CD4-positive, CD25-positive, alpha-beta regulatory T cell (primary cell): ENCODE data around the gene USP32. TPM values are rescaled to one million over a fixed set of nuclear protein-coding genes. Genes with fewer than 3 reads are reported as not detected.
"Not testable (repeated sequence)": the region's sequence is repeated elsewhere in the genome, so short reads cannot be mapped to it uniquely, and the experiment has no call there.

ENCODE experiments used
- ATAC-seq, 2 donors: fragments of 150-1000 bp; cut with Tn5 transposase; one replicate each; pipeline ENCODE4 v1.10.0; 2021; ENCODE audit warnings: low read depth in 2 of 2, moderate number of reproducible peaks in 2 of 2, moderate library complexity in 1 of 2
- DNase-seq, 3 donors: peaks; one replicate each; pipeline versions ENCODE4 v3.0.0 to v3.0.0-alpha.2; 2012 to 2022; ENCODE audit warnings: mixed read lengths in 1 of 3
- H3K27ac ChIP-seq: one replicate; pipeline ENCODE4 v1.7.0; 2013; ENCODE audit warnings: mild to moderate bottlenecking, low read length; ENCODE audit not compliant: insufficient read depth, poor library complexity, severe bottlenecking
- H3K27me3 ChIP-seq: one replicate; pipeline ENCODE4 v1.7.0; 2013; ENCODE audit warnings: low read length; ENCODE audit not compliant: control insufficient read depth, insufficient read depth
- H3K36me3 ChIP-seq: one replicate; pipeline ENCODE4 v1.7.0; 2013; ENCODE audit warnings: mild to moderate bottlenecking, low read length, moderate library complexity; ENCODE audit not compliant: control insufficient read depth, insufficient read depth
- H3K4me1 ChIP-seq: 2 replicates; pipeline ENCODE4 v1.7.0; 2013; ENCODE audit warnings: mild to moderate bottlenecking, low read length; ENCODE audit not compliant: insufficient read depth, control insufficient read depth, poor library complexity, severe bottlenecking
- H3K4me3 ChIP-seq: one replicate; pipeline ENCODE4 v1.7.0; 2013; ENCODE audit warnings: low read depth, mild to moderate bottlenecking, low read length, moderate library complexity
- H3K9me3 ChIP-seq, 2 experiments: 1 replicate in 1 of 2; 2 replicates in 1 of 2; pipeline ENCODE4 v1.7.0; 2013; ENCODE audit warnings: low read length in 2 of 2, mild to moderate bottlenecking in 1 of 2, moderate library complexity in 1 of 2; ENCODE audit not compliant: control insufficient read depth in 2 of 2
- H3K27ac Mint-ChIP-seq, 3 donors: one replicate each; pipeline ENCODE4 v1.8.0; 2020 to 2022; ENCODE audit warnings: mild to moderate bottlenecking in 3 of 3, mixed read lengths in 3 of 3, moderate library complexity in 2 of 3
- H3K27me3 Mint-ChIP-seq: one replicate; pipeline ENCODE4 v1.8.0; 2022; ENCODE audit warnings: mild to moderate bottlenecking, mixed read lengths
- H3K36me3 Mint-ChIP-seq: one replicate; pipeline ENCODE4 v1.8.0; 2020; ENCODE audit warnings: mixed read lengths
- H3K4me1 Mint-ChIP-seq, 4 donors: one replicate each; pipeline ENCODE4 v1.8.0; 2020 to 2022; ENCODE audit warnings: mixed read lengths in 4 of 4, mild to moderate bottlenecking in 1 of 4
- H3K4me3 Mint-ChIP-seq, 4 donors: one replicate each; pipeline ENCODE4 v1.8.0; 2020 to 2022; ENCODE audit warnings: mild to moderate bottlenecking in 4 of 4, mixed read lengths in 4 of 4, moderate library complexity in 3 of 4
- H3K9me3 Mint-ChIP-seq, 7 donors: one replicate each; pipeline ENCODE4 v1.8.0; 2020 to 2022; ENCODE audit warnings: mixed read lengths in 7 of 7, mild to moderate bottlenecking in 3 of 7, moderate library complexity in 2 of 7
- polyA plus RNA-seq, 4 donors: library from polyadenylated mRNA; unstranded; fragments of 300-500 nt; fragmentation: Illumina TruSeq; gene quantifications; one replicate each; pipeline ENCODE4 v1.2.3, GENCODE V29; 2021
- total RNA-seq: library from RNA; stranded (reverse); gene quantifications from one replicate; pipeline ENCODE4 v1.2.3, GENCODE V29; 2022

USP32 gene
- total and polyA plus RNA-seq, 5 donors from 2014 or later: 6.1 to 47.0 (median 7.5) TPM

- H3K27ac ChIP-seq: peak overlapping the region; percentile 93
- H3K36me3 ChIP-seq: no peaks in the 10 kb centered on the region
- peaks cover 5% of the 10 kb centered on the region for H3K27me3 Mint-ChIP-seq
- peak overlapping the region; percentile 85 to 98 (median 95) for H3K27ac Mint-ChIP-seq
- DNase-seq (peak in 2 of 3 donors; percentile 9 to 45), ATAC-seq (no peak)
- peak overlapping the region; percentile 93 to 98 (median 96) for H3K4me3 Mint-ChIP-seq
- H3K4me1 ChIP-seq: peaks cover 33% of the 10 kb centered on the region
- no peaks in the 10 kb centered on the region for H3K36me3 Mint-ChIP-seq
- no peaks in the 10 kb centered on the region for H3K9me3 Mint-ChIP-seq
- peak overlapping the region; percentile 87 for H3K4me3 ChIP-seq
- H3K27me3 ChIP-seq: no peaks in the 10 kb centered on the region
- H3K9me3 ChIP-seq: no peaks in the 10 kb centered on the region
- H3K4me1 Mint-ChIP-seq: peaks cover 32 to 63% (median 49%) of the 10 kb centered on the region in 4 donors
Measured at GRCh38 chr17:60390925-60391470, 935 bp downstream of the USP32 start.

- no peak overlapping the region for H3K27ac ChIP-seq
- Mint-ChIP-seq H3K27ac (peak overlapping the region in 2 of 3 donors; percentile 57 to 98), H3K9me3 (no peaks in the 10 kb centered on the region), H3K27me3 (peaks cover 5% of the 10 kb centered on the region), H3K4me1 (peaks cover 36 to 65% (median 49%) of the 10 kb centered on the region in 4 donors), H3K4me3 (peak overlapping the region; percentile 93 to 98 (median 96)), H3K36me3 (no peaks in the 10 kb centered on the region)
- H3K27me3 ChIP-seq: no peaks in the 10 kb centered on the region
- no peaks in the 10 kb centered on the region for H3K9me3 ChIP-seq
- peak overlapping the region; percentile 87 for H3K4me3 ChIP-seq
- ATAC-seq (no peak), DNase-seq (no peak)
- H3K4me1 ChIP-seq: peaks cover 33% of the 10 kb centered on the region
- H3K36me3 ChIP-seq: no peaks in the 10 kb centered on the region
Measured at GRCh38 chr17:60390186-60390585, 1.7 kb downstream of the USP32 start.

GRCh38 chr17:60388742-60389141 is 3.2 kb downstream of the USP32 start:
- no peak overlapping the region for H3K4me3 ChIP-seq
- peaks cover 33% of the 10 kb centered on the region for H3K4me1 ChIP-seq
- ATAC-seq (no peak), DNase-seq (no peak)
- H3K36me3 Mint-ChIP-seq: peaks cover 4% of the 10 kb centered on the region
- peak overlapping the region in 1 of 3 donors; percentile 37 for H3K27ac Mint-ChIP-seq
- H3K9me3 Mint-ChIP-seq: no peaks in the 10 kb centered on the region
- no peaks in the 10 kb centered on the region for H3K27me3 ChIP-seq
- peak overlapping the region in 3 of 4 donors; percentile 7 to 53 (median 13) for H3K4me3 Mint-ChIP-seq
- H3K27ac ChIP-seq: no peak overlapping the region
- H3K27me3 Mint-ChIP-seq: peaks cover 5% of the 10 kb centered on the region
- no peaks in the 10 kb centered on the region for H3K36me3 ChIP-seq
- no peaks in the 10 kb centered on the region for H3K9me3 ChIP-seq
- peaks cover 36 to 69% (median 58%) of the 10 kb centered on the region in 4 donors for H3K4me1 Mint-ChIP-seq

- Mint-ChIP-seq H3K36me3 (peaks cover 7% of the 10 kb centered on the region), H3K4me3 (peak overlapping the region in 1 of 4 donors; percentile 53), H3K27me3 (no peaks in the 10 kb centered on the region), H3K27ac (no peak overlapping the region), H3K9me3 (no peaks in the 10 kb centered on the region), H3K4me1 (peaks cover 41 to 68% (median 56%) of the 10 kb centered on the region in 4 donors)
- no peaks in the 10 kb centered on the region for H3K27me3 ChIP-seq
- H3K36me3 ChIP-seq: no peaks in the 10 kb centered on the region
- peaks cover 28% of the 10 kb centered on the region for H3K4me1 ChIP-seq
- no peak overlapping the region for H3K4me3 ChIP-seq
- ATAC-seq: no peak
- no peaks in the 10 kb centered on the region for H3K9me3 ChIP-seq
- no peak overlapping the region for H3K27ac ChIP-seq
- DNase-seq: no peak
Measured at GRCh38 chr17:60387666-60388065, 4.3 kb downstream of the USP32 start.

- DNase-seq (no peak), ATAC-seq (no peak)
- H3K36me3 ChIP-seq: no peaks in the 10 kb centered on the region
- peaks cover 7% of the 10 kb centered on the region for H3K36me3 Mint-ChIP-seq
- H3K4me3 ChIP-seq: peak overlapping the region; percentile 20
- no peak overlapping the region for H3K27ac ChIP-seq
- peak overlapping the region in 1 of 4 donors; percentile 59 for H3K4me3 Mint-ChIP-seq
- H3K4me1 Mint-ChIP-seq: peaks cover 48 to 68% (median 57%) of the 10 kb centered on the region in 4 donors
- no peaks in the 10 kb centered on the region for H3K9me3 ChIP-seq
- no peaks in the 10 kb centered on the region for H3K27me3 ChIP-seq
- H3K27ac Mint-ChIP-seq: no peak overlapping the region
- no peaks in the 10 kb centered on the region for H3K9me3 Mint-ChIP-seq
- no peaks in the 10 kb centered on the region for H3K27me3 Mint-ChIP-seq
- H3K4me1 ChIP-seq: peaks cover 21% of the 10 kb centered on the region
Measured at GRCh38 chr17:60386147-60387058, 5.5 kb downstream of the USP32 start.

- H3K36me3 Mint-ChIP-seq, DNase-seq, H3K27me3 ChIP-seq, H3K27ac Mint-ChIP-seq, H3K27ac ChIP-seq, H3K9me3 ChIP-seq, H3K27me3 Mint-ChIP-seq, H3K4me1 ChIP-seq, H3K36me3 ChIP-seq, H3K9me3 Mint-ChIP-seq, ATAC-seq, H3K4me3 Mint-ChIP-seq, H3K4me3 ChIP-seq: not testable (repeated sequence)
- peaks cover 39 to 56% (median 43%) of the 10 kb centered on the region in 4 donors for H3K4me1 Mint-ChIP-seq
Measured at GRCh38 chr17:60384921-60385320, 7.0 kb downstream of the USP32 start.

GRCh38 chr17:60383379-60383778 is 8.6 kb downstream of the USP32 start:
- H3K4me3 ChIP-seq: no peak overlapping the region
- H3K36me3 ChIP-seq: no peaks in the 10 kb centered on the region
- Mint-ChIP-seq H3K27ac (no peak overlapping the region), H3K9me3 (no peaks in the 10 kb centered on the region), H3K4me3 (no peak overlapping the region), H3K36me3 (peaks cover 7% of the 10 kb centered on the region), H3K27me3 (no peaks in the 10 kb centered on the region), H3K4me1 (peaks cover 32 to 41% (median 34%) of the 10 kb centered on the region in 4 donors)
- DNase-seq (no peak), ATAC-seq (no peak)
- no peaks in the 10 kb centered on the region for H3K9me3 ChIP-seq
- H3K27me3 ChIP-seq: no peaks in the 10 kb centered on the region
- H3K4me1 ChIP-seq: peaks cover 6% of the 10 kb centered on the region
- no peak overlapping the region for H3K27ac ChIP-seq
